K562 (cell line): Measurements from ENCODE around the gene CYSRT1. TPM values are rescaled to one million over a fixed set of nuclear protein-coding genes. Genes with fewer than 3 reads are reported as not detected.
A peak's percentile ranks its signal among the peaks of the same experiment; 100 is the strongest.

Experiments used
- ATAC-seq: fragments of 200-7000 bp; cut with Tn5 transposase; 3 replicates; pipeline ENCODE4 v1.9.1; 2020; ENCODE audit warnings: moderate library complexity
- BruUV-seq: library from RNA; stranded (reverse); fragments of 400-500 nt; replicated peaks from 2 replicates; lab custom pipeline; 2021; lab: Mats Ljungman, UMichigan
- CTCF ChIA-PET: fragments of 300-600 bp; formaldehyde crosslinking; extraction: SDS; loops from one replicate; lab custom pipeline; 2021; ENCODE audit warnings: low intra/inter-chr PET ratio; lab: Yijun Ruan, JAX
- POLR2A ChIA-PET: fragments of 300-600, 350-650 bp; sonication (Branson Sonifier 250); formaldehyde crosslinking; extraction: SDS; loops from one replicate; lab custom pipeline; 2021; ENCODE audit warnings: antibody characterized with exemption, inconsistent platforms; lab: Yijun Ruan, JAX
- DNase-seq, 4 experiments: peaks; one replicate each; pipeline versions ENCODE4 v3.0.0 to v3.0.0-alpha.2; 2011 to 2018; ENCODE audit warnings: low spot score in 3 of 4, mixed read lengths in 3 of 4; ENCODE audit errors: extremely low read depth in 1 of 4
- FAIRE-seq: peaks from 2 replicates; lab custom pipeline; 2011; peaks lifted over from hg19 to GRCh38; lab: Jason Lieb, UNC
- H2AFZ ChIP-seq: 2 replicates; pipeline ENCODE4 v1.6.0; 2011; ENCODE audit warnings: low read depth, low read length, control low read depth, inconsistent platforms
- H3K27ac ChIP-seq: fragments of 200-600 bp; 3 replicates; pipeline ENCODE4 v1.8.0; 2011; ENCODE audit warnings: low read depth, mild to moderate bottlenecking, control low read depth, inconsistent platforms, low read length, moderate library complexity, mixed read lengths; ENCODE audit errors: extremely low read depth
- H3K27me3 ChIP-seq, 2 experiments: fragments of 300-600 bp in 1 of 2; 2 replicates in 1 of 2; 3 replicates in 1 of 2; pipeline versions ENCODE4 v1.6.0 to v1.8.0; 2011; ENCODE audit warnings: inconsistent platforms in 2 of 2, low read length in 2 of 2, mild to moderate bottlenecking in 1 of 2, mixed read lengths in 1 of 2, moderate library complexity in 1 of 2; ENCODE audit not compliant: control insufficient read depth in 2 of 2, insufficient read depth in 2 of 2
- H3K36me3 ChIP-seq: fragments of 300-600 bp; 3 replicates; pipeline ENCODE4 v1.8.0; 2011; ENCODE audit warnings: mild to moderate bottlenecking, low read length, inconsistent platforms; ENCODE audit not compliant: control insufficient read depth, insufficient read depth
- H3K4me1 ChIP-seq, 2 experiments: fragments of 200-600 bp in 1 of 2; replicated peaks in 1 of 2; 2 replicates in 1 of 2; 3 replicates in 1 of 2; pipeline versions ENCODE4 v1.5.1 to v1.8.0; 2011; ENCODE audit warnings: inconsistent platforms in 2 of 2, low read length in 2 of 2, mild to moderate bottlenecking in 1 of 2, mixed read lengths in 1 of 2, moderate library complexity in 1 of 2; ENCODE audit not compliant: control insufficient read depth in 2 of 2, insufficient read depth in 2 of 2
- H3K4me2 ChIP-seq: 2 replicates; pipeline ENCODE4 v1.6.1; 2011; ENCODE audit warnings: low read length, control low read depth, inconsistent platforms, mixed read lengths; ENCODE audit not compliant: insufficient read depth
- H3K4me3 ChIP-seq: fragments of 200-600 bp; sonication (generic), shearing (Covaris generic); 2 replicates; pipeline ENCODE4 v1.5.1; 2016; ENCODE audit warnings: control low read depth, inconsistent platforms
- H3K79me2 ChIP-seq: fragments of 200-600 bp; 3 replicates; pipeline ENCODE4 v1.8.0; 2011; ENCODE audit warnings: low read length, inconsistent platforms; ENCODE audit not compliant: control insufficient read depth, insufficient read depth
- H3K9ac ChIP-seq, 2 experiments: 2 replicates each; pipeline versions ENCODE4 v1.6.0 to v1.6.1; 2011; ENCODE audit warnings: low read depth in 2 of 2, low read length in 2 of 2, control low read depth in 1 of 2, inconsistent platforms in 1 of 2, mild to moderate bottlenecking in 1 of 2, mixed read lengths in 1 of 2; ENCODE audit not compliant: insufficient read depth in 1 of 2
- H3K9me1 ChIP-seq: one replicate; pipeline ENCODE4 v1.6.0; 2011; ENCODE audit warnings: inconsistent platforms, mild to moderate bottlenecking, low read length, moderate library complexity; ENCODE audit not compliant: control insufficient read depth, insufficient read depth
- H3K9me3 ChIP-seq: replicated peaks from 2 replicates; pipeline ENCODE4 v1.5.1; 2011; ENCODE audit warnings: low read depth, low read length, inconsistent platforms; ENCODE audit not compliant: control insufficient read depth, insufficient read depth
- H4K20me1 ChIP-seq: replicated peaks from 2 replicates; pipeline ENCODE4 v1.6.1; 2011; ENCODE audit warnings: low read length, inconsistent platforms, mixed read lengths; ENCODE audit not compliant: control insufficient read depth, insufficient read depth
- MAFG ChIP-seq: fragments of 450-650 bp; conservative IDR thresholded peaks from 2 replicates; pipeline ENCODE4 v1.6.1; 2016; ENCODE audit warnings: missing genetic modification characterization, missing compliant biosample characterization
- PHTF2 ChIP-seq: fragments of 250-450 bp; sonication (Bioruptor Pico); IDR thresholded peaks from 2 replicates; pipeline ENCODE4 v1.5.0; 2021; ENCODE audit warnings: mild to moderate bottlenecking
- ZMIZ1 ChIP-seq, 2 experiments: fragments of 150-350 bp in 1 of 2; IDR thresholded peaks; 2 replicates each; pipeline ENCODE4 v1.6.1; 2012 to 2016; ENCODE audit warnings: low read depth in 2 of 2, low read length in 2 of 2, mild to moderate bottlenecking in 1 of 2, moderate library complexity in 1 of 2
- ZNF263 ChIP-seq: sonication (generic); formaldehyde crosslinking; IDR thresholded peaks from 2 replicates; pipeline ENCODE4 v1.8.0; 2022; ENCODE audit warnings: mild to moderate bottlenecking, missing genetic modification reagents, borderline replicate concordance
- WGBS: fragments of 100-300 bp; shearing (Covaris generic); methylation state at CpG from one replicate; pipeline ENCODE4 v1.1.6; 2016; ENCODE audit warnings: low coverage, mixed read lengths; ENCODE audit not compliant: insufficient coverage; ENCODE audit errors: missing lambda C conversion rate; 5-methylcytosine and 5-hydroxymethylcytosine counted together
- in situ Hi-C: fragments of 300-500 bp; cut with MboI; formaldehyde crosslinking; loops from 4 replicates; pipeline ENCODE4 v1.15.0; 2018; ENCODE audit warnings: inconsistent platforms, mixed read lengths
- intact Hi-C: fragments of 100-400 bp; cut with micrococcal nuclease; formaldehyde crosslinking; loops from 2 replicates; pipeline ENCODE4 v1.14.2; 2022
- polyA plus RNA-seq, 8 experiments: library from polyadenylated mRNA; depleted of rRNA in 4 of 8; stranded (reverse) in 5 of 8; unstranded in 3 of 8; fragments of >200 nt; fragmentation: Nextera tagmentation in 2 of 8; fragmentation: Illumina TruSeq in 1 of 8; extraction: Ambion mirVana in 2 of 8; extraction: Trizol in 1 of 8; gene quantifications; 2 replicates each; pipeline versions ENCODE4 v1.2.1 to v1.2.3, GENCODE V29; 2011 to 2014; ENCODE audit warnings: inconsistent platforms in 1 of 8, missing spikeins in 1 of 8
- total RNA-seq, 7 experiments: library from RNA; depleted of rRNA in 6 of 7; stranded (reverse); fragments of >200 nt in 6 of 7; fragmentation: Illumina TruSeq in 2 of 7; extraction: Trizol in 2 of 7; gene quantifications; 2 replicates each; pipeline versions ENCODE4 v1.2.1 to v1.2.3, GENCODE V29; 2011 to 2021; ENCODE audit warnings: low replicate concordance in 1 of 7

CYSRT1 gene
- total and polyA plus RNA-seq, 9 of the 15 experiments (the other 6 are each of a cell fraction or from before 2014, with no cell fraction given): 0.04 to 1.4 (median 0.42) TPM; not detected in 3

- intact Hi-C loops (no loop called here), in situ Hi-C loops (no loop called here)
- Histone ChIP-seq H3K27ac (no peak overlapping the region), H3K27me3 (no peaks in the 10 kb centered on the region), H3K9me1 (no peaks in the 10 kb centered on the region), H3K4me3 (no peak overlapping the region)
- TF ChIP-seq ZMIZ1 (IDR thresholded peaks at IDR 0.05; ENCODE audit: low read depth in 2 of 2, low read length in 2 of 2) (no peak), MAFG (tag) (no peak), ZNF263 (peak; percentile 41; the same call in 1 of the 2 replicates), PHTF2 (CRISPR knock-in tag) (no peak)
- TF ChIP-seq, all 486 proteins: peak for 1
- no peak for FAIRE-seq
- H2AFZ ChIP-seq: no peak overlapping the region
- no peaks in the 10 kb centered on the region for H3K9me3 ChIP-seq
- ChIA-PET CTCF (no interaction called here), POLR2A (interaction anchor here (0.6 to 6.7 kb wide), 6 partner anchors 10 to 62 kb away, joined by 3 to 56 read pairs (median 5); partner anchors contain the start of genes NDOR1, TMEM203, TPRN and TUBB4B)
- no peak for ATAC-seq
- H4K20me1 ChIP-seq: no peaks in the 10 kb centered on the region; the same call in 1 of the 2 replicates
- WGBS: 79% methylated on average over 10 of the region's 10 CpGs
- peak overlapping the region in 1 of 2 experiments; percentile 78; a peak in 2 of 4 replicates for H3K9ac ChIP-seq
- no peak for DNase-seq
- peaks cover 35% of the 10 kb centered on the region; the same call in 1 of the 3 replicates for H3K36me3 ChIP-seq
- H3K4me2 ChIP-seq: no peak overlapping the region
- peaks cover 9 to 96% of the 10 kb centered on the region in 2 experiments for H3K4me1 ChIP-seq
- BruUV-seq: no TSS peak
- peaks cover 44% of the 10 kb centered on the region for H3K79me2 ChIP-seq
Measured at GRCh38 chr9:137192448-137192780, 32.6 kb upstream of the CYSRT1 start.
